Middle frontal gyrus (tissue), 1 donor: Measurements from ENCODE around the gene CAPN13.
A peak's percentile ranks its signal among the peaks of the same experiment; 100 is the strongest.

Source experiments
- DNase-seq: peaks from one replicate; pipeline ENCODE4 v3.0.0-alpha.2; 2015; ENCODE audit warnings: low spot score; ENCODE audit errors: extremely low spot score

CAPN13 gene, protein sequence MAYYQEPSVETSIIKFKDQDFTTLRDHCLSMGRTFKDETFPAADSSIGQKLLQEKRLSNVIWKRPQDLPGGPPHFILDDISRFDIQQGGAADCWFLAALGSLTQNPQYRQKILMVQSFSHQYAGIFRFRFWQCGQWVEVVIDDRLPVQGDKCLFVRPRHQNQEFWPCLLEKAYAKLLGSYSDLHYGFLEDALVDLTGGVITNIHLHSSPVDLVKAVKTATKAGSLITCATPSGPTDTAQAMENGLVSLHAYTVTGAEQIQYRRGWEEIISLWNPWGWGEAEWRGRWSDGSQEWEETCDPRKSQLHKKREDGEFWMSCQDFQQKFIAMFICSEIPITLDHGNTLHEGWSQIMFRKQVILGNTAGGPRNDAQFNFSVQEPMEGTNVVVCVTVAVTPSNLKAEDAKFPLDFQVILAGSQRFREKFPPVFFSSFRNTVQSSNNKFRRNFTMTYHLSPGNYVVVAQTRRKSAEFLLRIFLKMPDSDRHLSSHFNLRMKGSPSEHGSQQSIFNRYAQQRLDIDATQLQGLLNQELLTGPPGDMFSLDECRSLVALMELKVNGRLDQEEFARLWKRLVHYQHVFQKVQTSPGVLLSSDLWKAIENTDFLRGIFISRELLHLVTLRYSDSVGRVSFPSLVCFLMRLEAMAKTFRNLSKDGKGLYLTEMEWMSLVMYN

DNA sequence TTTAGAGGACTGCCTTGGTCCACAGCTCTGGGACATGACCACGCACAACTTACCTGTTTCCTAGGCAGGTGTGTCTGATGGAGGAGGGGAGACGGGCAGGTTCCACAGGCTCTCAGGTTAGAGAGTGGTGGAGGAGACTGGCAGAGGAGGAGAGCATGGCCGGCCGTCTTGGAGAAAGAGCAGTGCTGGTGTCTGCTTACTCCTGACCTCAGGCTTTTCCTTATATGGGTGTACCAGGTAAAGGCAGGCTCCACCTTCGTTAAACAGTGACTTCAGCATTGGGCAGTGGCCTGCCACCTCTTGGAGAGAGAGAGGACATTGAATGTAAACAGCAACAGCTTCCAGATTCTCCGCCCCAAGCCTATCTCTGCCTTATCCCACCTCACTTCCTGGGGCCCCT is at the start of gene CAPN13:
Gene CAPN13 (minus strand): TSS at position 198 of the 400 bp plus-strand sequence. CDS start 20,121 bp downstream, outside the sequence.
- DNase-seq = no peak

GRCh38 chr2:30847841-30848240 is 40.6 kb upstream of the CAPN13 start:
- no peak for DNase-seq

GRCh38 chr2:30847329-30847728 is 40.1 kb upstream of the CAPN13 start:
- no peak for DNase-seq

- DNase-seq = no peak
Measured at GRCh38 chr2:30828586-30828985, 21.3 kb upstream of the CAPN13 start.

- no peak for DNase-seq
Measured at GRCh38 chr2:30826916-30827315, 19.7 kb upstream of the CAPN13 start.

- DNase-seq = no peak
Measured at GRCh38 chr2:30826481-30826880, 19.2 kb upstream of the CAPN13 start.

DNA sequence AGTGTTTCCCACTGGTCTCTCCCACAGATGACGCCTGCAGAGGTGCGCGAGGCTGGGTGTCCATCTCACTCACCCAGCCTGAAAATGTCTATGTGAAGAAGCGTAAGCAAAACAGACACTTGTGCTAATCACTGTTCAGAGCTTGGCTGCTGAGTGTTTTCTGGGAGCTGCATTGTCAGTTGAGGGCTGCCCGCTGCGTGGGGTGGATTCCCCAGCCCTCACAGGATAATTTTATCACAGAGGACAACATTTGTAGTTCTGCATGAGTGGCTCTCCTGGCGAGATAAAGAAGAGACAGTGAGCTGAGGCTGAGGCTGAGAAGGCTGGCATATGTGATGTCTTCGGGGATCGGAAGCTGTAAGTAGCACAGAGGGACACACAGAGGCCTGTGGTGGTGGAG is 16.2 kb upstream of the CAPN13 start:
- DNase-seq = peak; percentile 42

GRCh38 chr2:30821960-30822359 is 14.7 kb upstream of the CAPN13 start:
- DNase-seq = no peak

GRCh38 chr2:30820381-30821055 is 13.3 kb upstream of the CAPN13 start:
- no peak for DNase-seq

DNA sequence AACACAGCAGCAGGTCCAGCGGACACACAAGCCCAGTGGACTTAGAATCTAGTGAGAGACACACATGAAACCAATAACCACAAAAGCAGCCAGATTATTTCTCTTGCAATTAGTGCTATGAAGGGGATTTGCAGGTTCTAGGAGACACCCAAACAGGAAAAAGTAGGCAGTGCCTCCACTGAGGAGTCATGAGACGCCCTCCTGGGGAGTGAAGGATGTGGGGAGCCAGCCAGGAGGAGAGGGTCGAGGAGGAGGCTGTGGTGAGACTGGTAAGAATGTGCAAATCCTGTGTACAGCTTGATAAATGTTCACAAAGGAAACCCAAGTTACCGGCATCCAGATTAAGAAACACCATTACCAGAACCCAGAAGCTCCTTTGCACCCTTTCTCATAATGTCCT is 2.7 kb upstream of the CAPN13 start:
- DNase-seq = no peak

DNA sequence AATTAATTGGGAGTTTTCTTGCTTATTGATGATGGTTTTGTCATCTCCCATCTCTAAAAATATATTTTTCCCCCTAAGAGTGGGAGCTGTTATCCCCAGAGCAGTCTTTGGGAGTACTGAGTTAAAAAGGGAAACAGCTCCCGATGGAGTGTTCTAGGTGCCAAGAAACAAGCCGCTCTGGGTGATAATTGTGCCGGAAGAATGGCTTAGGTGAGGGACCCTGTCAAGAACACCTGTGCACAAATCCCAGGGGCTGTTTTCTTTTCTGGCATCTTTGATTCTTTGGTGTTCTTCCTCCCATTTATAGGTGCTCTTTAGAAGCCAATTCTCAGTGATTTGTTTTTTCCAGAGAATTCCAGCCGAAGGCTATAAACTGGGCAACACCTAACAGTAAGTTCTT is 1.4 kb upstream of the CAPN13 start:
- no peak for DNase-seq

DNA sequence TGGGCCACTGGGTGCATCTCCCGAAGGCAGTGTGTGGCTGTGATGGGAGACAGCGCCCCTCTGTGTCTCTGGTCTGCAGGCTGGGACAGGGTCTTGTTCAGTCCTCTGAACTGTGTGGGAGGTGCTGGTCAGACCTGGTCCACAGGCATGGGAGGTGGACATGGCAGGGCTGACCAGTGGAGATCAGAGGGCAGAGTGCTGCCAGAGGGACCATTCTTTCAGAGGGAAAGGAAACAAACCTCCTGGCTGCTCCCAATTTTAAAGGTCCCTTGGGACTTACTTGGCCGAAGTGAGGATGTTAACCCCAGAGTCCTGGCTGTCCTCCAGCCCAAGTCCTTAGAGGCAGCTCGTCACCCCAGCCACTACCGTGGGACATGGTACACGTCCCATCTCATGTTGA is 4.0 kb downstream of the CAPN13 start:
- DNase-seq = no peak

DNA sequence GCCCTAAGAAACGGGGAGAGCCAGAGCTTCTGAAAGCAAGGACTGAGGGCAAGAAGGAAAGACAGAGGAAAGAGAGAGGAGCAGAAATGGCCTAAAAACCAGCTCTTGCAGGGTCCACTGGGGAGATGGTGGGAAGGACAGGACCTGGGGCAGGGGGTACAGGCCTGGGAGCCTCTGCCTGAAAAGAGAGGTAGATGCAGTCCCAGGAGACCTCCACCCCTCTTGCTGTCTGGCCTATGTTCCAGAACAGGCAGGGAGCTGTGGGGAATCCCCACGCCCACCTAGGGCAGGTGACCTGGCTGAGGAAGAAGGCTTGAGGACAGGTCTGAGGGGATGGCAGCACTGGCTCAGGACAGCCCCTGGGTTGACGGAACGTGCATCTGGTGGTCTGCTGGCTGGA is 4.6 kb downstream of the CAPN13 start:
- no peak for DNase-seq

- DNase-seq = no peak
Measured at GRCh38 chr2:30801821-30802455, 5.3 kb downstream of the CAPN13 start.

DNA sequence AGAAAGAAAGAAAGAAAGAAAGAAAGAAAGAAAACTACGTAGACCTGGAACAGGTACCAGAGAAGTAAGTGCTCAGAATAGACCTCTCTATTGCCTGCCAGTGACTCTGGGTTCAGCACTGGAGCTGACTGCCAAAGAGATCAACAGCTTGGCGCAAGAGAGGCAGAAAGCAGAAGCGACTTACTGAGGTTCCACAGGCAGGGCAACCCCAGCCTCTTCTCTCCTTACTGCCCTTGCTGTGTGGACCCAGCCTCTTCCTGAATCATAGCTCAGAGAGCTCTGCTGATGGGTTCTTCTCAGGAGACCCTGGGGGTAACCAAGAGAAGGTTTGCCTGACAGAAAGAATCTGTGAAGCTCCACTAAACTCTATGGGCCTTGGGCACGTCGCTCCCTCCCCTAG is 7.1 kb downstream of the CAPN13 start:
- DNase-seq = no peak

DNA sequence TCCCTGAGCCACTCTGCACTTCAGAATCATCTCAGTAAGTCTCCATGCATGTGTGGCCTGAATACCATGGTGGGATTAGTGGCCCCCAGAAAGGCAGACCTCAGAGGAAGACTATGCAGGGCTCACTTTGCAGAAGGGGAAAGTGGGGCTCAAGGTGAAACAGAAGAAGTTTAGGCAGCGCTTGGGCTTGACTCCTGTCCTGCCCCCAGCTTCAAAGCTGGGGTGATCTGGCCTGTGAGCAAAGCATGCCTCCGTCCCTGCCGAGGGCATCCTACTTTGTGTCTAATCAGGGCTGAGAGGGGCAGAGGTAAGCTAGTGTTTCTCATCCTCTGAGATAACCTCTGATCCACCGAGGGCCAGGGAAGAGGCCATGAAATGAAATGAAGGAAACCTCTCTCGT is 7.9 kb downstream of the CAPN13 start:
- no peak for DNase-seq

- DNase-seq = no peak
Measured at GRCh38 chr2:30798536-30798991, 8.7 kb downstream of the CAPN13 start.

GRCh38 chr2:30797381-30798015 is 9.7 kb downstream of the CAPN13 start:
- DNase-seq = no peak

DNA sequence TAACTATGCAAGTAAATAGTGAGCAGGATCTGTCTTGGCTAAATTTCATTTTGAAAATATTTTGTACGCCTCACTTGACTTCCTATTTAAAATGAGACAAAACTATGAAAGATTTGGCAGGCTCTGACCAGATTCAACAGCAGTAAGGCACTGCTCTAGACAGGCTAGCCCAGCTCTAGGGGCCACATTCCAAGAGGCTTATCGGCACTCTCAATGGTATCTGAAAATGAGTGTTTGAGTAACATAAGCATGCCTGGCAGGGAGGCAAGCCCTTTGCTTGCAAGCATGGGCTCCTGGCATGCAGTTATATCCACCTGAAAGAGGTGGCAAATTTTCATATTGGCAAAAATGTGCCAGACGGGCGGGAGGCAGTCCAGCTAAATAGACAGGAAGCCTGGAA is 10.5 kb downstream of the CAPN13 start:
- no peak for DNase-seq

GRCh38 chr2:30792521-30792920 is 14.7 kb downstream of the CAPN13 start:
- no peak for DNase-seq

- DNase-seq = no peak
Measured at GRCh38 chr2:30790879-30791278, 16.4 kb downstream of the CAPN13 start.
